ENCODE data around the gene NOP9.
A peak's percentile ranks its signal among the peaks of the same experiment; 100 is the strongest.

The NOP9 gene

GRCh38 chr14:24307575-24308341 is 8.1 kb downstream of the NOP9 start, which contains the start of gene CIDEB:
Gene CIDEB (minus strand): TSS chr14:24307977. CDS start chr14:24307858, 119 bp downstream.
- peak; percentile 95 for ATAC-seq
- TF ChIP-seq PPARA (CRISPR knock-in tag; IDR thresholded peaks at IDR 0.05; ENCODE audit: borderline replicate concordance), result no peak
- no peak for TF ChIP-seq ZNF8 (CRISPR knock-in tag; IDR thresholded peaks at IDR 0.05)
- TF ChIP-seq CREB5 (CRISPR knock-in tag; IDR thresholded peaks at IDR 0.05; ENCODE audit: low read depth), result no peak
- no peak for TF ChIP-seq ZFP30 (CRISPR knock-in tag; IDR thresholded peaks at IDR 0.05)
- TF ChIP-seq CSRNP3 (CRISPR knock-in tag; IDR thresholded peaks at IDR 0.05), result no peak
- TF ChIP-seq GLIS3 (CRISPR knock-in tag; IDR thresholded peaks at IDR 0.05), result no peak
- TF ChIP-seq TCF4 (CRISPR knock-in tag; IDR thresholded peaks at IDR 0.05; ENCODE audit: borderline replicate concordance), result no peak
- no peak for TF ChIP-seq TSHZ2 (CRISPR knock-in tag; IDR thresholded peaks at IDR 0.05)
- no peak for TF ChIP-seq ZNF70 (CRISPR knock-in tag; IDR thresholded peaks at IDR 0.05)
- TF ChIP-seq TOX (CRISPR knock-in tag; IDR thresholded peaks at IDR 0.05; ENCODE audit: borderline replicate concordance), result no peak
- TF ChIP-seq CSDC2 (CRISPR knock-in tag; IDR thresholded peaks at IDR 0.05), result no peak
- TF ChIP-seq ZFP3 (CRISPR knock-in tag; IDR thresholded peaks at IDR 0.05), result no peak
- TF ChIP-seq ISL1 (CRISPR knock-in tag; IDR thresholded peaks at IDR 0.05), result no peak
- no peak for TF ChIP-seq ZNF565 (CRISPR knock-in tag; conservative IDR thresholded peaks at IDR 0.05; ENCODE audit: low read depth)
- no peak for TF ChIP-seq BACH2 (CRISPR knock-in tag; IDR thresholded peaks at IDR 0.05; ENCODE audit: borderline replicate concordance)
- no peak for TF ChIP-seq SNAI2 (CRISPR knock-in tag; IDR thresholded peaks at IDR 0.05)
- no peak for TF ChIP-seq RARB (CRISPR knock-in tag; IDR thresholded peaks at IDR 0.05)

- TF ChIP-seq ZNF8 (CRISPR knock-in tag; IDR thresholded peaks at IDR 0.05), result no peak
- no peak for TF ChIP-seq TCF4 (CRISPR knock-in tag; IDR thresholded peaks at IDR 0.05; ENCODE audit: borderline replicate concordance)
- no peak for TF ChIP-seq ZFP30 (CRISPR knock-in tag; IDR thresholded peaks at IDR 0.05)
- TF ChIP-seq PATZ1 (CRISPR knock-in tag; IDR thresholded peaks at IDR 0.05; ENCODE audit: borderline replicate concordance), result no peak
- no peak for TF ChIP-seq ESRRG (CRISPR knock-in tag; IDR thresholded peaks at IDR 0.05)
- no peak for TF ChIP-seq TOX (CRISPR knock-in tag; IDR thresholded peaks at IDR 0.05; ENCODE audit: borderline replicate concordance)
- peak; percentile 37 for ATAC-seq
Observed at GRCh38 chr14:24308342-24309124, 8.9 kb downstream of the NOP9 start.

GRCh38 chr14:24309538-24310264 is 10.1 kb downstream of the NOP9 start, which contains the start of gene LTB4R2:
Gene LTB4R2 (plus strand): TSS chr14:24310140. CDS start chr14:24310665, 525 bp downstream.
- ATAC-seq, result no peak
- TF ChIP-seq ZFP3 (CRISPR knock-in tag; IDR thresholded peaks at IDR 0.05) (no peak), TSHZ2 (CRISPR knock-in tag; IDR thresholded peaks at IDR 0.05) (no peak), TOX (CRISPR knock-in tag; IDR thresholded peaks at IDR 0.05; ENCODE audit: borderline replicate concordance) (no peak), ZNF8 (CRISPR knock-in tag; IDR thresholded peaks at IDR 0.05) (no peak), CREB5 (CRISPR knock-in tag; IDR thresholded peaks at IDR 0.05; ENCODE audit: low read depth) (no peak), RARB (CRISPR knock-in tag; IDR thresholded peaks at IDR 0.05) (no peak), GLIS3 (CRISPR knock-in tag; IDR thresholded peaks at IDR 0.05) (no peak), PATZ1 (CRISPR knock-in tag; IDR thresholded peaks at IDR 0.05; ENCODE audit: borderline replicate concordance) (no peak), ESRRG (CRISPR knock-in tag; IDR thresholded peaks at IDR 0.05) (no peak), SNAI2 (CRISPR knock-in tag; IDR thresholded peaks at IDR 0.05) (no peak)

Data from SK-N-SH treated with all-trans-retinoic acid at 6 μM for 48 hours (cell line).